HCT116 (cell line): ENCODE results near the gene ACADSB.

Experiments
- EGR1 ChIP-seq: IDR thresholded peaks from 2 replicates; pipeline ENCODE4 v1.6.1; 2012; ENCODE audit warnings: low read depth
- EZH2 ChIP-seq: fragments of 200-600 bp; sonication (generic); IDR thresholded peaks from 2 replicates; pipeline ENCODE4 v1.6.1; 2017; ENCODE audit warnings: antibody characterized with exemption, mixed run types
- EZH2phosphoT487 ChIP-seq: fragments of 200-600 bp; IDR thresholded peaks from 2 replicates; pipeline ENCODE4 v1.6.1; 2018; ENCODE audit warnings: antibody characterized with exemption, borderline replicate concordance
- JUND ChIP-seq: IDR thresholded peaks from 2 replicates; pipeline ENCODE4 v1.6.1; 2012
- POLR2A ChIP-seq: IDR thresholded peaks from 2 replicates; pipeline ENCODE4 v1.7.0; 2011; ENCODE audit warnings: borderline replicate concordance; ENCODE audit not compliant: insufficient read depth, insufficient read length; ENCODE audit errors: extremely low read depth
- POLR2AphosphoS5 ChIP-seq: IDR thresholded peaks from 2 replicates; pipeline ENCODE4 v1.6.1; 2011; ENCODE audit warnings: mild to moderate bottlenecking, low read depth, low read length, moderate library complexity
- RAD21 ChIP-seq: IDR thresholded peaks from 2 replicates; pipeline ENCODE4 v1.6.1; 2012; ENCODE audit warnings: low read depth, mild to moderate bottlenecking
- SIN3A ChIP-seq: IDR thresholded peaks from 2 replicates; pipeline ENCODE4 v1.6.1; 2012; ENCODE audit warnings: low read depth
- SP1 ChIP-seq: IDR thresholded peaks from 2 replicates; pipeline ENCODE4 v1.6.1; 2012; ENCODE audit warnings: low read depth
- ZFX ChIP-seq: fragments of 450-650 bp; IDR thresholded peaks from 2 replicates; pipeline ENCODE4 v1.6.1; 2017
- ZNF274 ChIP-seq: fragments of 200-500 bp; sonication (Bioruptor generic); IDR thresholded peaks from 2 replicates; pipeline ENCODE4 v1.6.1; 2014; ENCODE audit warnings: mild to moderate bottlenecking, low read depth, low read length, inconsistent platforms
- TF ChIP-seq, protein P1 (sequence below), 3 experiments: fragments of 200-600 bp in 1 of 3; sonication (generic) in 1 of 3; IDR thresholded peaks in 2 of 3; conservative IDR thresholded peaks in 1 of 3; 2 replicates each; pipeline ENCODE4 v1.5.1; 2012 to 2017; ENCODE audit warnings: low read depth in 2 of 3, low read length in 2 of 3, antibody characterized with exemption in 1 of 3, borderline replicate concordance in 1 of 3, control low read depth in 1 of 3, mild to moderate bottlenecking in 1 of 3, mixed read lengths in 1 of 3, mixed run types in 1 of 3, moderate library complexity in 1 of 3; ENCODE audit not compliant: insufficient read depth in 1 of 3
- TF ChIP-seq, protein P2 (sequence below): IDR thresholded peaks from 2 replicates; pipeline ENCODE4 v1.6.1; 2012
- TF ChIP-seq, protein P3 (sequence below): IDR thresholded peaks from 2 replicates; pipeline ENCODE4 v1.6.1; 2012

DNA sequence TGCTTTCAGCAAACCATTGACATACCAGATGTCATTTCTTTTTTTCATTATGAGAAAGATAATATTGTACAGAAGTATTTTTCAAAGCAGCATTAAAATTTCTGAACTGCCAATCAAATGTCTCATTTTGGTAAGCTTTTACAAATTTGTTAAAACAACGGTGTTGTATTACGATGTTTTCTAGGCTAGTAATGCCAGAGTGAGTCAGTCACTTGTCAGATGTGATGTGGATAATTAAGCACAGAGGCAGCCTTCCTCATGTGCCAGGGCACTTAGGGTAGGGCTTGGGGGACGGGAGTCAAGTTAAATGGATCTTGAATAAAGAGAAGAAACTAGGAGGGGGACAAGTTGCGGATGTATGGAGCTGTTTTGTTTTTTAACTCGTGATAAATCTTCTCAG is 18.5 kb upstream of the ACADSB start:
- TF ChIP-seq POLR2AphosphoS5, result no peak
- no peak for TF ChIP-seq EZH2phosphoT487
- TF ChIP-seq, protein P1, sequence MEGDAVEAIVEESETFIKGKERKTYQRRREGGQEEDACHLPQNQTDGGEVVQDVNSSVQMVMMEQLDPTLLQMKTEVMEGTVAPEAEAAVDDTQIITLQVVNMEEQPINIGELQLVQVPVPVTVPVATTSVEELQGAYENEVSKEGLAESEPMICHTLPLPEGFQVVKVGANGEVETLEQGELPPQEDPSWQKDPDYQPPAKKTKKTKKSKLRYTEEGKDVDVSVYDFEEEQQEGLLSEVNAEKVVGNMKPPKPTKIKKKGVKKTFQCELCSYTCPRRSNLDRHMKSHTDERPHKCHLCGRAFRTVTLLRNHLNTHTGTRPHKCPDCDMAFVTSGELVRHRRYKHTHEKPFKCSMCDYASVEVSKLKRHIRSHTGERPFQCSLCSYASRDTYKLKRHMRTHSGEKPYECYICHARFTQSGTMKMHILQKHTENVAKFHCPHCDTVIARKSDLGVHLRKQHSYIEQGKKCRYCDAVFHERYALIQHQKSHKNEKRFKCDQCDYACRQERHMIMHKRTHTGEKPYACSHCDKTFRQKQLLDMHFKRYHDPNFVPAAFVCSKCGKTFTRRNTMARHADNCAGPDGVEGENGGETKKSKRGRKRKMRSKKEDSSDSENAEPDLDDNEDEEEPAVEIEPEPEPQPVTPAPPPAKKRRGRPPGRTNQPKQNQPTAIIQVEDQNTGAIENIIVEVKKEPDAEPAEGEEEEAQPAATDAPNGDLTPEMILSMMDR (IDR thresholded peaks at IDR 0.05 in 2 of 3, conservative IDR thresholded peaks at IDR 0.05 in 1 of 3; ENCODE audit: borderline replicate concordance in 1 of 3, insufficient read depth in 1 of 3, low read depth in 2 of 3, low read length in 2 of 3), result no peak
- no peak for TF ChIP-seq POLR2A
- TF ChIP-seq, protein P2, sequence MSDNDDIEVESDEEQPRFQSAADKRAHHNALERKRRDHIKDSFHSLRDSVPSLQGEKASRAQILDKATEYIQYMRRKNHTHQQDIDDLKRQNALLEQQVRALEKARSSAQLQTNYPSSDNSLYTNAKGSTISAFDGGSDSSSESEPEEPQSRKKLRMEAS, result no peak
- TF ChIP-seq ZNF274, result no peak
- TF ChIP-seq EZH2, result no peak
- TF ChIP-seq SP1, result no peak
- TF ChIP-seq SIN3A, result no peak
- TF ChIP-seq, protein P3, sequence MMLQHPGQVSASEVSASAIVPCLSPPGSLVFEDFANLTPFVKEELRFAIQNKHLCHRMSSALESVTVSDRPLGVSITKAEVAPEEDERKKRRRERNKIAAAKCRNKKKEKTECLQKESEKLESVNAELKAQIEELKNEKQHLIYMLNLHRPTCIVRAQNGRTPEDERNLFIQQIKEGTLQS, result no peak
- TF ChIP-seq ZFX, result no peak
- no peak for TF ChIP-seq EGR1
- TF ChIP-seq JUND, result no peak
- TF ChIP-seq RAD21, result no peak
